HUES64 (cell line): Measurements from ENCODE around the gene CHMP5.
A peak's percentile ranks its signal among the peaks of the same experiment; 100 is the strongest.

Experiments
- H3K27ac ChIP-seq: 2 replicates; pipeline ENCODE4 v1.7.0; 2013; ENCODE audit warnings: low read depth, low read length, inconsistent platforms
- H3K27me3 ChIP-seq: 2 replicates; pipeline ENCODE4 v1.6.1; 2013; ENCODE audit warnings: mild to moderate bottlenecking, low read length; ENCODE audit not compliant: insufficient read depth
- H3K36me3 ChIP-seq: 2 replicates; pipeline ENCODE4 v1.6.1; 2013; ENCODE audit warnings: mild to moderate bottlenecking, low read length; ENCODE audit not compliant: insufficient read depth
- H3K4me1 ChIP-seq: 2 replicates; pipeline ENCODE4 v1.6.1; 2013; ENCODE audit warnings: mild to moderate bottlenecking, low read length, moderate library complexity; ENCODE audit not compliant: insufficient read depth
- H3K4me3 ChIP-seq: 2 replicates; pipeline ENCODE4 v1.5.1; 2013; ENCODE audit warnings: mild to moderate bottlenecking, low read length, moderate library complexity
- H3K9ac ChIP-seq: 2 replicates; pipeline ENCODE4 v1.6.1; 2013; ENCODE audit warnings: mild to moderate bottlenecking, low read depth, low read length
- H3K9me3 ChIP-seq: 2 replicates; pipeline ENCODE4 v1.6.1; 2013; ENCODE audit warnings: low read depth, low read length; ENCODE audit not compliant: insufficient read depth
- WGBS: fragments of 150-250, 120-280 bp; methylation state at CpG from one replicate; pipeline ENCODE4 v1.1.7; 2013; ENCODE audit warnings: missing lambda C conversion rate; 5-methylcytosine and 5-hydroxymethylcytosine counted together

CHMP5 gene

GRCh38 chr9:33287087-33287490, 22.2 kb downstream of the CHMP5 start:
- peak overlapping the region; percentile 23; the same call in 1 of the 2 replicates for H3K27ac ChIP-seq
- H3K4me3 ChIP-seq: no peak overlapping the region
- no peak overlapping the region for H3K9ac ChIP-seq
- no peaks in the 10 kb centered on the region; the same call in 1 of the 2 replicates for H3K4me1 ChIP-seq
- H3K9me3 ChIP-seq: no peaks in the 10 kb centered on the region
- peaks cover 13% of the 10 kb centered on the region for H3K36me3 ChIP-seq
- H3K27me3 ChIP-seq: no peaks in the 10 kb centered on the region
- 84% methylated on average over 4 of the region's 4 CpGs for WGBS

GRCh38 chr9:33288235-33288634, 23.4 kb downstream of the CHMP5 start:
- WGBS: 72% methylated on average over 2 of the region's 4 CpGs
- Histone ChIP-seq H3K9me3 (no peaks in the 10 kb centered on the region), H3K9ac (no peak overlapping the region), H3K4me1 (no peaks in the 10 kb centered on the region; the same call in 1 of the 2 replicates), H3K4me3 (no peak overlapping the region), H3K27me3 (no peaks in the 10 kb centered on the region), H3K36me3 (peaks cover 15% of the 10 kb centered on the region), H3K27ac (no peak overlapping the region)

- H3K9ac ChIP-seq: no peak overlapping the region
- peak overlapping the region; percentile 93 for H3K27ac ChIP-seq
- no peaks in the 10 kb centered on the region for H3K27me3 ChIP-seq
- H3K4me3 ChIP-seq: no peak overlapping the region
- 92% methylated on average over 14 of the region's 14 CpGs for WGBS
- H3K36me3 ChIP-seq: peaks cover 23% of the 10 kb centered on the region
- H3K9me3 ChIP-seq: no peaks in the 10 kb centered on the region
- no peaks in the 10 kb centered on the region; the same call in 1 of the 2 replicates for H3K4me1 ChIP-seq
Measured at GRCh38 chr9:33288828-33289483, 24.1 kb downstream of the CHMP5 start.

GRCh38 chr9:33289496-33289895, 24.6 kb downstream of the CHMP5 start:
- Histone ChIP-seq H3K9ac (peak overlapping the region; percentile 96), H3K27me3 (no peaks in the 10 kb centered on the region), H3K9me3 (no peaks in the 10 kb centered on the region), H3K4me3 (peak overlapping the region; percentile 82), H3K27ac (peak overlapping the region; percentile 93), H3K4me1 (no peaks in the 10 kb centered on the region; the same call in 1 of the 2 replicates), H3K36me3 (peaks cover 28% of the 10 kb centered on the region)
- 41% methylated on average over 7 of the region's 12 CpGs for WGBS

GRCh38 chr9:33289936-33290246, 25.0 kb downstream of the CHMP5 start:
- 2% methylated on average over 14 of the region's 14 CpGs for WGBS
- Histone ChIP-seq H3K4me1 (no peaks in the 10 kb centered on the region; the same call in 1 of the 2 replicates), H3K27me3 (no peaks in the 10 kb centered on the region), H3K4me3 (peak overlapping the region; percentile 82), H3K36me3 (peaks cover 32% of the 10 kb centered on the region), H3K9me3 (no peaks in the 10 kb centered on the region), H3K9ac (peak overlapping the region; percentile 96), H3K27ac (peak overlapping the region; percentile 93)

GRCh38 chr9:33290247-33291030, 25.6 kb downstream of the CHMP5 start, which contains the start of gene NFX1:
TSS of gene NFX1 (plus strand) at chr9:33290516. CDS start at chr9:33290573, 57 bp downstream.
- Histone ChIP-seq H3K4me1 (no peaks in the 10 kb centered on the region; the same call in 1 of the 2 replicates), H3K4me3 (peak within 1 kb of the TSS; percentile 82), H3K36me3 (peaks cover 37% of the 10 kb centered on the region), H3K9ac (peak within 1 kb of the TSS; percentile 96), H3K9me3 (no peaks in the 10 kb centered on the region), H3K27ac (peak within 1 kb of the TSS; percentile 93), H3K27me3 (no peaks in the 10 kb centered on the region)
- WGBS: under 1% methylated on average over 63 of the region's 63 CpGs

GRCh38 chr9:33291031-33291397, 26.2 kb downstream of the CHMP5 start:
- no peak overlapping the region; the same call in 1 of the 2 replicates for H3K27ac ChIP-seq
- no peaks in the 10 kb centered on the region for H3K9me3 ChIP-seq
- no peaks in the 10 kb centered on the region; the same call in 1 of the 2 replicates for H3K4me1 ChIP-seq
- peak overlapping the region; percentile 96 for H3K9ac ChIP-seq
- H3K4me3 ChIP-seq: peak overlapping the region; percentile 82
- WGBS: 2% methylated on average over 4 of the region's 7 CpGs
- H3K36me3 ChIP-seq: peaks cover 43% of the 10 kb centered on the region
- no peaks in the 10 kb centered on the region for H3K27me3 ChIP-seq

- H3K9ac ChIP-seq: no peak overlapping the region
- WGBS: 98% methylated on average over 5 of the region's 5 CpGs
- peaks cover 52% of the 10 kb centered on the region for H3K36me3 ChIP-seq
- no peaks in the 10 kb centered on the region; the same call in 1 of the 2 replicates for H3K4me1 ChIP-seq
- no peak overlapping the region for H3K27ac ChIP-seq
- H3K27me3 ChIP-seq: no peaks in the 10 kb centered on the region
- no peak overlapping the region for H3K4me3 ChIP-seq
- H3K9me3 ChIP-seq: no peaks in the 10 kb centered on the region
Measured at GRCh38 chr9:33291901-33292300, 27.1 kb downstream of the CHMP5 start.

- Histone ChIP-seq H3K4me1 (no peaks in the 10 kb centered on the region; the same call in 1 of the 2 replicates), H3K27me3 (no peaks in the 10 kb centered on the region), H3K27ac (no peak overlapping the region), H3K36me3 (peaks cover 71% of the 10 kb centered on the region), H3K9ac (no peak overlapping the region), H3K9me3 (no peaks in the 10 kb centered on the region), H3K4me3 (no peak overlapping the region)
- WGBS: 96% methylated on average over 2 of the region's 2 CpGs
Measured at GRCh38 chr9:33293782-33294181, 28.9 kb downstream of the CHMP5 start.

- peaks cover 81% of the 10 kb centered on the region for H3K36me3 ChIP-seq
- H3K4me3 ChIP-seq: no peak overlapping the region
- WGBS: 93% methylated on average over 11 of the region's 12 CpGs
- no peak overlapping the region for H3K27ac ChIP-seq
- no peaks in the 10 kb centered on the region for H3K9me3 ChIP-seq
- no peak overlapping the region for H3K9ac ChIP-seq
- H3K27me3 ChIP-seq: no peaks in the 10 kb centered on the region
- no peaks in the 10 kb centered on the region; the same call in 1 of the 2 replicates for H3K4me1 ChIP-seq
Measured at GRCh38 chr9:33294670-33295432, 30.0 kb downstream of the CHMP5 start.

- Histone ChIP-seq H3K9me3 (no peaks in the 10 kb centered on the region), H3K9ac (no peak overlapping the region), H3K27me3 (no peaks in the 10 kb centered on the region), H3K27ac (no peak overlapping the region), H3K4me3 (no peak overlapping the region), H3K36me3 (peaks cover 89% of the 10 kb centered on the region), H3K4me1 (no peaks in the 10 kb centered on the region; the same call in 1 of the 2 replicates)
- WGBS: 87% methylated on average over 2 of the region's 2 CpGs
Measured at GRCh38 chr9:33295571-33295970, 30.7 kb downstream of the CHMP5 start.
